Prostate gland (tissue), 2 donors: Measurements from ENCODE around the gene NCOA6. TPM values are rescaled to one million over a fixed set of nuclear protein-coding genes. Genes with fewer than 3 reads are reported as not detected.

Experiments used
- DNase-seq: peaks from one replicate; pipeline ENCODE4 v3.0.0-alpha.2; 2019; ENCODE audit warnings: low spot score
- H3K27ac ChIP-seq, 2 donors: fragments of 200-600 bp; sonication (generic); 2 replicates each; pipeline ENCODE4 v1.5.1; 2017 to 2019
- H3K27me3 ChIP-seq: fragments of 200-600 bp; sonication (generic); replicated peaks from 2 replicates; pipeline ENCODE4 v1.5.1; 2019; ENCODE audit not compliant: insufficient read depth
- H3K36me3 ChIP-seq, 2 donors: fragments of 200-600 bp; sonication (generic); 1 replicate in 1 of 2; 2 replicates in 1 of 2; pipeline versions ENCODE4 v1.5.1 to v1.8.1; 2017 to 2019
- H3K4me1 ChIP-seq: fragments of 200-600 bp; sonication (generic); replicated peaks from 2 replicates; pipeline ENCODE4 v1.5.1; 2019
- H3K4me3 ChIP-seq, 2 donors: fragments of 200-600 bp; sonication (generic); 2 replicates each; pipeline ENCODE4 v1.5.1; 2017 to 2019
- H3K9me3 ChIP-seq: fragments of 200-600 bp; sonication (generic); 2 replicates; pipeline ENCODE4 v1.5.1; 2017
- POLR2A ChIP-seq: fragments of 450-650 bp; IDR thresholded peaks from one replicate; pipeline ENCODE4 v1.6.1; 2016; ENCODE audit warnings: antibody characterized with exemption, mild to moderate bottlenecking
- POLR2AphosphoS5 ChIP-seq: sonication (generic); formaldehyde crosslinking; IDR thresholded peaks from one replicate; pipeline ENCODE4 v1.6.1; 2017; ENCODE audit warnings: antibody characterized with exemption
- WGBS: methylation state at CpG from one replicate; pipeline ENCODE4 v1.1.5; 2018; 5-methylcytosine and 5-hydroxymethylcytosine counted together
- intact Hi-C: fragments of 100-400 bp; cut with DNase I; formaldehyde crosslinking; loops from one replicate; pipeline ENCODE4 v1.14.2; 2022
- total RNA-seq, 2 donors: library from RNA; depleted of rRNA; stranded (reverse); fragments of >200 nt; gene quantifications; one replicate each; pipeline ENCODE4 v1.1.0, GENCODE V29; 2016
- TF ChIP-seq, protein P1 (sequence below), 4 experiments: fragments of 200-600 bp in 2 of 4; fragments of 450-650 bp in 2 of 4; sonication (generic) in 2 of 4; IDR thresholded peaks; 1 replicate in 3 of 4; 2 replicates in 1 of 4; pipeline ENCODE4 v1.5.1; 2016 to 2019; ENCODE audit warnings: antibody characterized with exemption in 4 of 4, mild to moderate bottlenecking in 2 of 4, moderate library complexity in 2 of 4

NCOA6 gene
- total RNA-seq, 2 donors from 2014 or later: 19.6 to 43.7 TPM

DNA sequence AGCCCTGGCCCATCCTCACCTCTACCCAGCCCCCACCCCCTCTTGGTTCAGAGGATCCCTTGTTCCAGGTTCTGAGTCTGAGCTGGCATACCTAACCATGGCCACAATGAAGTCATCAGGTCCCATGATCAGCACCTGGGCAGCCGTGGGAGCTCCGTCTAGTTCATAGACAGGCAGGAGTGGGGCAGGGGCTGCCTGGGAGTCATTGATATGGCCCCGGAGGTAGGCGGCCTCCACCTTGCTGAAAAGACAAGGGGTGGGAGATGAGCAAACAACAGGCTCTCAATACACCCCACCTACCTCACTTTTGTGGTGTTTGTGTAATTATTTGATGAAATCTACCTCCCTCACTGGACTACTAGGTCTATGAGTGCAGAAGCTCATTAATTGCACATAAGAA lies 26.8 kb upstream of the NCOA6 start:
- Histone ChIP-seq H3K4me1 (no peaks in the 10 kb centered on the region), H3K27ac (no peak overlapping the region), H3K4me3 (no peak overlapping the region), H3K9me3 (no peaks in the 10 kb centered on the region), H3K36me3 (no peaks in the 10 kb centered on the region), H3K27me3 (no peaks in the 10 kb centered on the region)
- TF ChIP-seq POLR2AphosphoS5 (no peak), POLR2A (no peak)
- TF ChIP-seq, protein P1, sequence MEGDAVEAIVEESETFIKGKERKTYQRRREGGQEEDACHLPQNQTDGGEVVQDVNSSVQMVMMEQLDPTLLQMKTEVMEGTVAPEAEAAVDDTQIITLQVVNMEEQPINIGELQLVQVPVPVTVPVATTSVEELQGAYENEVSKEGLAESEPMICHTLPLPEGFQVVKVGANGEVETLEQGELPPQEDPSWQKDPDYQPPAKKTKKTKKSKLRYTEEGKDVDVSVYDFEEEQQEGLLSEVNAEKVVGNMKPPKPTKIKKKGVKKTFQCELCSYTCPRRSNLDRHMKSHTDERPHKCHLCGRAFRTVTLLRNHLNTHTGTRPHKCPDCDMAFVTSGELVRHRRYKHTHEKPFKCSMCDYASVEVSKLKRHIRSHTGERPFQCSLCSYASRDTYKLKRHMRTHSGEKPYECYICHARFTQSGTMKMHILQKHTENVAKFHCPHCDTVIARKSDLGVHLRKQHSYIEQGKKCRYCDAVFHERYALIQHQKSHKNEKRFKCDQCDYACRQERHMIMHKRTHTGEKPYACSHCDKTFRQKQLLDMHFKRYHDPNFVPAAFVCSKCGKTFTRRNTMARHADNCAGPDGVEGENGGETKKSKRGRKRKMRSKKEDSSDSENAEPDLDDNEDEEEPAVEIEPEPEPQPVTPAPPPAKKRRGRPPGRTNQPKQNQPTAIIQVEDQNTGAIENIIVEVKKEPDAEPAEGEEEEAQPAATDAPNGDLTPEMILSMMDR (IDR thresholded peaks at IDR 0.05): no peak
- intact Hi-C loops: no loop called here
- DNase-seq: no peak
- 61% methylated on average over 4 of the region's 4 CpGs for WGBS

DNA sequence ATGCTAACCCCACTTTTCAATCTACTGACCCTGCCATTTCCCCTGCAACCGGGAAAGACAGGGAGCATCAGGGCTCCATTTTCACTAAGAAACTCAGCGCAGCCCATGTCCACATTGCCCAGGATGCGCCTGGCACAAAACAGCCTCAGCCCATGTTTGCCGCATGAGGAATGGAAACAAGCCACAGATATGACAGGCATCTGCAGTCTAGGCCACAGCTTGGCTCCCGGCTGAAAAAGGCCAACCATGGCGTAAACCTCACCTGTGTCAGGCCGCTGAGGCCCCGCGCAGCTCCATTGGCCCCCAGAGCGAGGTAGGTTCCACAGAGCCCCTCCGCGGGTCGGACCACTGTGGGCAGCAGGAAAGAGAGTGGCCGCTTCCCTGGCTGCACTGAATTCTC lies 25.5 kb upstream of the NCOA6 start:
- H3K27me3 ChIP-seq: no peaks in the 10 kb centered on the region
- H3K27ac ChIP-seq: no peak overlapping the region
- 93% methylated on average over 14 of the region's 14 CpGs for WGBS
- no peaks in the 10 kb centered on the region for H3K9me3 ChIP-seq
- no peak for DNase-seq
- TF ChIP-seq, protein P1 (IDR thresholded peaks at IDR 0.05): no peak
- no peak for TF ChIP-seq POLR2AphosphoS5
- TF ChIP-seq POLR2A: no peak
- no peaks in the 10 kb centered on the region for H3K4me1 ChIP-seq
- H3K36me3 ChIP-seq: no peaks in the 10 kb centered on the region
- intact Hi-C loops: no loop called here
- no peak overlapping the region for H3K4me3 ChIP-seq

DNA sequence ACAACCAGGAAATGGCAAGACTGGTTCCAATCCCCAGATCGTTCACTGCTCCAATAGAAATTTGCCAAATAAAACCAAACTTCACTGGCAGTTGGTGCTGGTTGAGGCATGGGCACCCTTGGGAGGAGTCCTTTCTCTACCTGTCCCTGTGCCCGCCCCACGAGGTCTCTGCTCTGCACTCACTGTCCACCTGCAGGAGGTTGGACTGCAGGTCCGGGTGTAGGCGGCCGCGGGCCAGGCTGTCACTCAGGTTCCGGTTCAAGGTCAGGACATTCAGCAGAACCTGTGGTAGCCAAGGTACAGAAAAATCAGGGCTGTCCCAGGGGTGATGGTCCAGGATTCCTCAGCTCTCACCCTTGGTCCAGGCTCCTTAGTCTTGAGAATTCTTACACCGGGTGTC lies 24.3 kb upstream of the NCOA6 start:
- WGBS: 90% methylated on average over 9 of the region's 9 CpGs
- intact Hi-C loops: no loop called here
- no peaks in the 10 kb centered on the region for H3K9me3 ChIP-seq
- DNase-seq: no peak
- H3K36me3 ChIP-seq: no peaks in the 10 kb centered on the region
- no peak overlapping the region for H3K27ac ChIP-seq
- H3K4me1 ChIP-seq: no peaks in the 10 kb centered on the region
- no peak overlapping the region for H3K4me3 ChIP-seq
- TF ChIP-seq, protein P1 (IDR thresholded peaks at IDR 0.05): no peak
- no peak for TF ChIP-seq POLR2AphosphoS5
- no peak for TF ChIP-seq POLR2A
- H3K27me3 ChIP-seq: no peaks in the 10 kb centered on the region

- no peak for DNase-seq
- intact Hi-C loops: no loop called here
- H3K36me3 ChIP-seq: no peaks in the 10 kb centered on the region
- TF ChIP-seq POLR2AphosphoS5: no peak
- no peak for TF ChIP-seq POLR2A
- TF ChIP-seq, protein P1 (IDR thresholded peaks at IDR 0.05): no peak
- H3K27me3 ChIP-seq: no peaks in the 10 kb centered on the region
- 97% methylated on average over 5 of the region's 5 CpGs for WGBS
- no peak overlapping the region for H3K27ac ChIP-seq
- no peak overlapping the region for H3K4me3 ChIP-seq
- H3K4me1 ChIP-seq: no peaks in the 10 kb centered on the region
- H3K9me3 ChIP-seq: no peaks in the 10 kb centered on the region
Measured at GRCh38 chr20:34848597-34848996, 23.1 kb upstream of the NCOA6 start.

GRCh38 chr20:34843421-34843820 lies 18.0 kb upstream of the NCOA6 start:
- WGBS: 91% methylated on average over 2 of the region's 2 CpGs
- intact Hi-C loops: no loop called here
- no peak for DNase-seq
- H3K9me3 ChIP-seq: no peaks in the 10 kb centered on the region
- H3K27me3 ChIP-seq: no peaks in the 10 kb centered on the region
- TF ChIP-seq, protein P1 (IDR thresholded peaks at IDR 0.05): no peak
- TF ChIP-seq POLR2A (no peak), POLR2AphosphoS5 (no peak)
- no peak overlapping the region for H3K27ac ChIP-seq
- no peak overlapping the region for H3K4me3 ChIP-seq
- H3K4me1 ChIP-seq: no peaks in the 10 kb centered on the region
- H3K36me3 ChIP-seq: no peaks in the 10 kb centered on the region
